ENCODE measurements around the gene PDPK1.
"Not testable (repeated sequence)": the region's sequence is repeated elsewhere in the genome, so short reads cannot be mapped to it uniquely, and the experiment has no call there.

GRCh38 chr16:2609345-2609744 is 71.5 kb downstream of the PDPK1 start:
- not testable (repeated sequence) for TF ChIP-seq CTCF, POLR2A (IDR thresholded peaks at IDR 0.05)

Data from heart left ventricle (tissue), 13 donors.